NB4 (cell line): ENCODE data around the gene UBE2I.
"Not testable (repeated sequence)": the region's sequence is repeated elsewhere in the genome, so short reads cannot be mapped to it uniquely, and the experiment has no call there.

Experiments used
- CTCF ChIP-seq: IDR thresholded peaks from one replicate; pipeline ENCODE4 v1.5.1; 2012; ENCODE audit warnings: low read depth, low read length
- MAX ChIP-seq: IDR thresholded peaks from 2 replicates; pipeline ENCODE4 v1.6.1; 2011; ENCODE audit warnings: low read depth, low read length
- MYC ChIP-seq: IDR thresholded peaks from 2 replicates; pipeline ENCODE4 v1.6.1; 2011; ENCODE audit warnings: low read depth, low read length
- POLR2A ChIP-seq: IDR thresholded peaks from 2 replicates; pipeline ENCODE4 v1.6.1; 2011; ENCODE audit warnings: mild to moderate bottlenecking; ENCODE audit not compliant: insufficient read length; ENCODE audit errors: extremely low read depth

GRCh38 chr16:1292808-1293207, 16.6 kb upstream of the UBE2I start:
- not testable (repeated sequence) for TF ChIP-seq POLR2A, MAX, CTCF, MYC
